Large intestine (tissue), 3 donors: ENCODE data around the gene WRNIP1. TPM values are rescaled to one million over a fixed set of nuclear protein-coding genes. Genes with fewer than 3 reads are reported as not detected.

Source experiments
- DNase-seq, 2 donors: peaks; one replicate each; pipeline versions ENCODE4 v3.0.0 to v3.0.0-alpha.2; 2013
- H3K27ac ChIP-seq: one replicate; pipeline ENCODE4 v1.5.1; 2013; ENCODE audit warnings: low read length
- H3K27me3 ChIP-seq: 2 replicates; pipeline ENCODE4 v1.6.1; 2013; ENCODE audit warnings: low read length; ENCODE audit not compliant: control insufficient read depth, insufficient read depth
- H3K36me3 ChIP-seq: 2 replicates; pipeline ENCODE4 v1.6.1; 2013; ENCODE audit warnings: low read length; ENCODE audit not compliant: control insufficient read depth, insufficient read depth
- H3K4me1 ChIP-seq: one replicate; pipeline ENCODE4 v1.6.1; 2013; ENCODE audit warnings: low read length; ENCODE audit not compliant: control insufficient read depth, insufficient read depth
- H3K4me3 ChIP-seq: one replicate; pipeline ENCODE4 v1.5.1; 2013; ENCODE audit warnings: low read length
- H3K9me3 ChIP-seq: one replicate; pipeline ENCODE4 v1.6.1; 2013; ENCODE audit warnings: mild to moderate bottlenecking, low read depth, low read length, moderate library complexity; ENCODE audit not compliant: control insufficient read depth
- polyA plus RNA-seq: library from polyadenylated mRNA; unstranded; fragments of 120-200 nt; gene quantifications from one replicate; pipeline ENCODE4 v1.2.1, GENCODE V29; 2013

Gene WRNIP1
- polyA plus RNA-seq, 1 donor = 40.4 TPM

DNA sequence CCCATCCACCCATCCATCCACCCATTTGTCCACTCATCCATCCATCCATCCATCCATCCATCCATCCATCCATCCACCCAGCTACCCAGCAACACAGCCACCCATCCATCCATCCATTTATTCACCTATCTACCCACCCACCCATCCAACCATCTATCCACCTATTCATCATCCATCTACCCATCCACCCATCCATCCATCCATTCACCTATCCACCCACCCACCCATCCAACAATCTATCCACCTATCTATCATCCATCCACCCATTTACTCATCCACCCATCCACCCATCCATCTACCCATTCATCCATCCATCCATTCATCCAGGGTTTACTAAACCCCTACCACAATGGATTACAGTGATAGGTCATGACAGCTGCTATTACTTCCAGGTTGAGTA lies 69.1 kb downstream of the WRNIP1 start:
- Histone ChIP-seq H3K9me3 (no peaks in the 10 kb centered on the region), H3K4me1 (peaks cover 21% of the 10 kb centered on the region), H3K4me3 (no peak overlapping the region), H3K27me3 (no peaks in the 10 kb centered on the region), H3K27ac (no peak overlapping the region), H3K36me3 (peaks cover 43% of the 10 kb centered on the region)
- DNase-seq = no peak

Other genes starting within 250 kb of the WRNIP1 start
- 0.48 TPM for gene MYLK4, start 14.5 kb upstream of the WRNIP1 start, polyA plus RNA-seq
- 90.1 TPM for gene SERPINB1, start 76.5 kb downstream of the WRNIP1 start, polyA plus RNA-seq
- gene SERPINB9, start 137.9 kb downstream of the WRNIP1 start, polyA plus RNA-seq = 13.8 TPM
- 279 TPM for gene SERPINB6, start 206.2 kb downstream of the WRNIP1 start, polyA plus RNA-seq
- gene NQO2, start 234.5 kb downstream of the WRNIP1 start, polyA plus RNA-seq = 21.1 TPM